Pulmonary artery endothelial cell (primary cell): Measurements from ENCODE around the gene SVIL. TPM values are rescaled to one million over a fixed set of nuclear protein-coding genes. Genes with fewer than 3 reads are reported as not detected.
"Not testable (repeated sequence)": the region's sequence is repeated elsewhere in the genome, so short reads cannot be mapped to it uniquely, and the experiment has no call there.

Experiments used
- DNase-seq: peaks from one replicate; pipeline ENCODE4 v3.0.0-alpha.2; 2011; ENCODE audit warnings: low read depth, low spot score
- total RNA-seq: library from RNA; depleted of rRNA; stranded (reverse); fragments of >200 nt; gene quantifications from 2 replicates; pipeline ENCODE4 v1.2.3, GENCODE V29; 2014

Gene SVIL
- total RNA-seq, 1 donor from 2014 or later = 67.4 TPM

DNA sequence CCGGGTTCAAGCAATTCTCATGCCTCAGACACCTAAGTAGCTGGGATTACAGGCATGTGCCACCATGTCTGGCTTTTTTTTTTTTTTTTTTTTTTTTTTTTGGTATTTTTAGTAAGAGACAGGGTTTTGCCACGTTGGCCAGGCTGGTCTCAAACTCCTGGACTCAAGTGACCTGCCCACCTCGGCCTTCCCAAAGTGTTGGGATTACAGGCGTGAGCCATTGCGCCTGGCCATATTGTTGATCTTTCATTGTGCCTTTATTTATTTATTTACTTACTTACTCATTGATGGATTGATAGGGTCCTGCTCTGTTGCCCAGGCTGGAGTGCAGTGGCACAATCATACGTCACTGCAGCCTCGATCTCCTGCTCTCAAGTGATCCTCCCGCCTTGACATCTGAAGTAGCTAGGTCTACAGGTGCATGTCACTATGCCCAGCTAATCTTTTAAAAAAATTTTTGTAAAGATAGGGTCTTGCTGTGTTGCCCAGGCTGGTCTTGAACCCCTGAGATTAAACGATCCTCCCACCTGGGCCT, 30.4 kb downstream of the SVIL start:
- DNase-seq = no peak

GRCh38 chr10:29603223-29603896, 31.4 kb downstream of the SVIL start:
- DNase-seq = no peak

DNA sequence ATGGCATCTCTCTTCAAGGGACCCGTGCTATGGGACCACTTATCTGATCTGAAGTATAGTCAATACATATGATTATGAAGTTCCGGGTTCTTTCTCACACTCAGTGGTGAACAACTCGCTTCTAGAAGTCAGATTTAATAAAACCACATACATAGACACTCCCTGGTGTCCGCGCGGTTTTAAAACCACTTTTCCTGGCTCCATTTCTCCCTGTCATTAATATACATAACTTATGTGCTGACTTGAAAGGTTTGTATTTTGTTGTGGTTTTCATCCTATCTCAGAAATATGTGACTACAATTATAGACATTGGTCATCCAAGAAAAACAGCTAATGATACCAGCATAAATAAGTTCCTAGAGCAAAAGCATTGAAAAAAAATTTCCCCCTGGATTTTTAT, 34.0 kb downstream of the SVIL start:
- no peak for DNase-seq

- DNase-seq = no peak
These were observed 34.7 kb downstream of the SVIL start for GRCh38 chr10:29600067-29600466.

DNA sequence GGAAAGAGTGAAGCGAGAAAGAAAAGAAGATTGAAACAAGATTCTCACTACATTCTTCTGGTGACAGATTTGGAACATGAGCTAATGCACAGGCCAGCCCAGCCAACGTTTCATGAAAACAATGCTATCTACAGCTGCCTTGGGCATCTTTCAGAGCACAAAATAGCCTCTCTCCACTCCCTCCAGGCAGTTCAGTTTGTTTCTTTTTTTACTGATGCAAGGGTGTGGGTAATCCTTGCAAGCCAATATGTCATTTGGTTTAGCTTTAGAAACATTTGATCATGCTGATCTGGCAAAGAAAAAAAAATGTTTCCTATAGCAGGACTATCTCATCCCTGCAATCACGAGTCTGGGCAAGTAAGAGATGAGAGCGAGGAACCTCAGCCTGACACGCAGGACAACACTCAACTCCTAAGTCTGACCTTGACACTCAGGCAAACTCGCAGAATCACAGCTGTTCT, 35.9 kb downstream of the SVIL start:
- DNase-seq = no peak

- DNase-seq = no peak
These were observed 37.9 kb downstream of the SVIL start for GRCh38 chr10:29596826-29597225.

- DNase-seq = no peak
These were observed 38.4 kb downstream of the SVIL start for GRCh38 chr10:29596356-29596755.

DNA sequence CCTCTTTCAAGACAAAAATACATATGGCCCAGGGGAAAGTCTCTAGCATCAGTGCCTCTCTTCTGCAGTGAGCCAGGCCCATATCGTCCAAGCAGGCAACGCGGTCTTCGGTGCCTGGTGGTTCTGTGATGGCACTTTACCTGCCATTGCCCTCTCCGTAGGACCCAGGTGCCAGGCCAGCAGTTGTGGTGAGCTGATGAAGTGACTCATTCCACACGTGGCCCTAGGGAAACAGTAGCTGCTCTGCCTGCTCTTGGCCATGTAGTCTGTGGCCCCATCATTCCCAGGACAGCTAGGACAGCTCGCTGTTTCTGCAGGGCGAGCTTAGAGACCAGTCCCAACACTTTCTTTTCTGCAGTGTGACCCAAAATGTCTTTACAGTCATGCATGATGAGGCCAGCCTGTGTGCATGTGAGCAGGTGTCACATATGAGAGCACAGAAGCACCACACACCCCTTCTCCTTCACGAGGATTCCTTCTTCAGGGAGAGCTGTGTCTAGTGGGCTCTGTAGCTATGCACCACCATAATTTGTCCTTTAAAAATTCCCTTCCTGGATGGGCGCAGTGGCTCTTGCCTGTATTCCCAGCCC, 39.0 kb downstream of the SVIL start:
- DNase-seq = no peak

DNA sequence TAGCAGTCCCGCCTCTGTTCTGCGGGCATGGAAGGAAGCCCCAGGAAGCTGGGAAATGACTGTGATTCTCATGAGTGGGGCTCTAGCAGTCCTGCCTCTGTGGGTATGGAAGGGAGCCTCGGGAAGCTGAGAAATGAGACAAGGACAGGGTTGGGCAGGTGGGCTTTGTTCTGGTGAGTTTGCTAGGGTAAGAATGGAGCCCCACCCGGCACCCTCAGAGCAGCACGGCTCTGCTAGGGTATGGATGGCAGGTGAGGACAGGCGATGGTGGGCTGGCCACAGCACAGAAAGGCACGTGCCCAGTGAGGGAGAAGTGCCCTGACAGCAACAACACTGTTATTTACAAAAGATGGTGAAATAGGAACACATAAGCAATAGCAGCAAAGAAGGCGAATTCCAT, 39.6 kb downstream of the SVIL start:
- DNase-seq = no peak

- DNase-seq = no peak
These were observed 43.2 kb downstream of the SVIL start for GRCh38 chr10:29591651-29591968.

DNA sequence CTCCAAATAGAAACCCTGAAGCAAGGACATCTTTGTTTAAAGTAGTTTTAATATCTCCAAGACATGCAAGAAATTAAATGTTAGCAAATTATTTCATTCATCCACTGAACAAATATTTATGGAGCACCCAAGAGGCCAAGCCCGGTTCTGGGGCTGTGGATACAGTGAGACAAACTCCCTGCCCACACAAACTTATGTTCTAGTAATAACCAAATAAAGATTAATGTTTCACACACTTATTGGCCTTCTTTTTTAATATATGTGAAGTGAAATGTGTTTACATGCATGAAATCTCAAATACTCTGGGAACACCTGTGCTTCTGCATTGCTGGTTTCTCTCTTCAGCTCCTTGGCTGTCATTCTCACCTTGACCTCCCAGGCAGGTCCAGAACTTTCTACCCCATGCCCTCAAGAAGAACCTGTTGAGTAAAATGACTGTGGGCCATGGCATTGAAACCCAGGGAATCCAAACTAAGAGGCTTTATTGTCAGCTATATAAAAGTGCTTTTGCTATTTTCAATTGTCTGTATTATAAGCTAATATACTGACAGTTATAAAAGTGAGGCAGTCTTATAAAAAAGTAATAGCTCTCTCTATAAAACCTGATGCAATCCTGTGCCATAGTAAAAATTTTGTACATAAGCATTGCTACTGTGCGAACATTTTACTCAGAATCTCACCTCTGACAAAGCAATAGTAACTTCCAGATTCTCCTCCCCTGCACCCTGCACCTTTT, 43.7 kb downstream of the SVIL start:
- DNase-seq = no peak

GRCh38 chr10:29588629-29589421, 45.9 kb downstream of the SVIL start:
- DNase-seq = no peak

DNA sequence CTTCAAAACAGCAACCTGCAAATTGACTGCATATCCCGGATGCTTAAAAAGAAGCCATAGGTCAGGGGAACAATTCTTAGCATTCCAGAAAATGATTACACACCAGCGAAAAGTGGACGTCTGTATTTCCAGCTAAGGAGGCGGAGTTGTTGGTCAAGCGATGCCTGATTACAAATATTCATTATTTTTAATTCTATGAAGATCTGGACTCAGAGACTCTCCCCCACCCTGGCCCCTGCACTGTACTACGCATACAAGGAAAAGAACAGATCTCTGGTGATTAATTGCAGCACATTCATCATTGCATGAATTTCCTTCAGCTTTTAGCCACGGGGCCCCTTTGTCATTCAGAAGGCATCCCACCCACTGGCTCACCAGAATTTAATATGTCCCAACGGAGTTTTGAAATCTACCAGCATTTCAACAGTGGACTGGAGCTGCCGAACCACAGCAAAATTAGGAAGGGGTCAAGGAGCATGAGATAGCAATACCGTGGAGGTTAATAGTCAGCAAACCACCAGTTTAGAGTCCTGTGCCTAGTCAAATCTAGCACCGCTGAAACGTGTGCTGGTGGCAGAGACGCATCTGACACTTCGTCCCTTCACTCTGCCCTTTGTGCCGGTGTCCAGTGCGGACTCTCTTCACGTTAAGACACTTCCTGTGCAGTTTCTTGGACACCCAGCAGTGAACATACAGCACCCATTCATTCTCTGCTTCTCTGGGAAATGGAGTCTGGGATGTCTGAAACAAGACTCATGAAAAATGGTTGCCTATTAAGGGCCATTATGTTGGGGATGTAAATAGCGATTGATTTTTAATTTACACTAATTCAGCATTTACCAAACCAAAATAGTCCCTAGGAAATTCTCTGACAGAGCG, 46.8 kb downstream of the SVIL start:
- DNase-seq = not testable (repeated sequence)

- not testable (repeated sequence) for DNase-seq
These were observed 47.5 kb downstream of the SVIL start for GRCh38 chr10:29587102-29587749.

- no peak for DNase-seq
These were observed 48.3 kb downstream of the SVIL start for GRCh38 chr10:29586509-29586908.

- DNase-seq = no peak
These were observed 49.2 kb downstream of the SVIL start for GRCh38 chr10:29585488-29585976.

GRCh38 chr10:29584436-29584835, 50.3 kb downstream of the SVIL start:
- DNase-seq = no peak

DNA sequence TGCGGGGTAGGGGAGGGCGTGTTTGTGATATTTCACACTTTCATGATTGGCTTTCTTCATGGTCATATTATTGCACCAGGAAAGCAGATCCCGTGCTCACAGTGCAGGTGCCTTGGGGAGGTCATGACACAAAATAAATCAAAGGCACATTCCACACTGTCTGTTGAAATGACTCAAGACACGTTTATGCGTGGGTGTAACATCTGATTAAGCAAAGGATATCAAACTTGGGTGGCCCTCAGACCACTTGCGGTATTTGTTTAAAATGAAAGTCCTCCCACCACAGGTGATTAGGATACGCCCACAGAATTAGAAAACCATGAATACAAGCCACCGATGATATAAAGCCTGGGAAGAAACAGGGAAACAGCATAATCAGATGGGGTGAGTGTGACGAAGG, 51.1 kb downstream of the SVIL start:
- DNase-seq = no peak

DNA sequence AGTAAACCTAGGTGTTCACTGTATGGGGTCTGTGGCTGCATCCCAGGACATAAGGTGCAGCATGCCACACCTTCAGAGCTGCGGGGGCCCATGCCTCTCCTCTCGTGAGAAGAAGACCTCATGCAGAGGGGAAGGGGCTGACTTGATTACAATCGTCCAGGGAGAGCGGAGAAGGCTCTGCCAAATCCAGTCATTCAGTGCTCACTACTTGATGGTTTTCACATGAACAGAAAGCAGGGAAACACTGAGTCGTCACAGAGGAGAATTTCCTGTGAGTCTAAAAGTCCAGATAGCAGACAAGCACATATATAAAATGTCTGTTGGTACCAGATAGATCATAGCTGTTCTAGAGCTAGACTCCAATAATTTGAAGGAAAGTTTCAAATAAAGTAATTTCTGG, 52.0 kb downstream of the SVIL start:
- not testable (repeated sequence) for DNase-seq

DNA sequence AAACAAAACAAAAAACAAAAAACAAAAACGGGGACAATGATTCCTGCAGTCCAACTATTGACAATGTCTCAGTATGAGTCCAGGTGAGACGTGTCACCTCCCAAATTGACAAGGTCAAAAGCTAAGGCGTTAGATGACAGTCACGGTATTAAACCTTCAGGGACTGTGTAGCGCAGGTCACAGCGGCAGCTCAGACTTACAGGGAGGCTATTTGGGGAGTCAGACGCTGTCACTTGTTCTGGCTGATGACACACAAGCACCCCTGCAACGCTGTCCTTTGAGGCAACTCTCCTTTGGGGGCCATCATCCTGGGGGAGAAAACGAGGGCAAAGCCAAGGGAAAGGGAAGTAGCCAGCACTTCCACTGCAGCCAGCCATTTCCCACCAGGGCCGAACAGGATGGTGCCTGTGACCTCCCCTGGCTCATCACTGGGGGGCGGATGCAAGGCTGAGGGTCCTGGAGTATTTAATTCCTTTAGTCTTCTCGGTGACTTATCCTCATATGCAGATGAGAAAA, 55.3 kb downstream of the SVIL start:
- DNase-seq = no peak
